ENCODE data around the gene ZMIZ1.

Gene ZMIZ1

DNA sequence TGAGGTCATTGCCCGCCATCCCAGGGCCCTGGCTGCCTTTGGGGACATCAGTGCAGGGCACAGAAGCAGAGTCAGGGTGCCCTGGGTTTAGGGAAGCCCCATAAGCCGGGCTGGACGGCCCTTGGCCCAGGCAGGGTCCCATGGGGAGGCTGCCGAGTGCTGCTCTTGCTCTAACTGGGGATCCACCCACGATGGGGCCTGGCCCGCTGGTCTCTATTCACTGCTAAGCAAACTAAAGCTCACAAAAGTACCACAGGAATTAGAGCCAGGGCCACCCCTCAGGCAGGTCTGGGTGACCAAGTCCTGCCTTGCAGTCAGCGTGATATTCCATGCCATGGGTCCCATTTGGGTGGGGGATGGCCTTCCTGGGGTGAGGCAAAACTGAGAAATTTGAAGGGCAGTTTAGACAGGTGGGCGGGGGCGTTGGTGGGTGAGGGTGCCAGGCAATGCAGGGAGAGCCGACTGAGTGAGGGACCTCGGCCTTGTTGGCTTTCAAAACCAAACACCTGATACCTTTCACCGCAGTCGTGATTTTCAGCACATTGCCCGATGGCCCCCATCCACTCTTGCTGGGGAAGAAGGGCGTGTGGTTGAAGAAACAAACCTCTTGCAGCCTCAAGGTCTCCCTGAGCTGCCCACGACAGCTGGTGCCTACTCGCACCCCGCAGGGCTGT, 185.7 kb downstream of the ZMIZ1 start:
- no peak for DNase-seq

DNA sequence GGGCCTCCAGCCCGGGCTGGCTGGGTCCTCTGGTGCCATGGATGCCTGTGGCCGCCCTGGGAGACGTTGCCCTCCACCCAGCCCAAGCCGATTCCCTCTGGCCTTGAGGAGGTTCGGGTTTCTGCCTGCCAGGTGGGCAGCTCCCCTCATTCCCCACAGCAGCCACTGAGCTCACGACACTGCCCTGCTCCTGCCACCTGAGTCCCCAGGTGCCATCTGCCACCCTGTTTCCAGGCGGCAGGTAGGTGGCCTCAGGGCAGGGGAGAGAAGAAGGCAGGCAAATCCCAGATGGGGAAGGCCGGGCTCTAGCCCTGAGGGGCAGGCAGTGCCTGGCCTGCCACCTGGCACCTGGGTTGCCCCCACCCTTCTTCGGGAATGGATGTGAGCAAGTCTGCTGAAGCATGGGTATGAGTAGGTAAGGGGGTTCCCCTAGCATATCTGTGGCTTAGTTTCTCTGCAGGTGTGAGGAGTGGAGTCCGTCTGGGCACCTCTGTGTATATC, 186.3 kb downstream of the ZMIZ1 start:
- no peak for DNase-seq

DNA sequence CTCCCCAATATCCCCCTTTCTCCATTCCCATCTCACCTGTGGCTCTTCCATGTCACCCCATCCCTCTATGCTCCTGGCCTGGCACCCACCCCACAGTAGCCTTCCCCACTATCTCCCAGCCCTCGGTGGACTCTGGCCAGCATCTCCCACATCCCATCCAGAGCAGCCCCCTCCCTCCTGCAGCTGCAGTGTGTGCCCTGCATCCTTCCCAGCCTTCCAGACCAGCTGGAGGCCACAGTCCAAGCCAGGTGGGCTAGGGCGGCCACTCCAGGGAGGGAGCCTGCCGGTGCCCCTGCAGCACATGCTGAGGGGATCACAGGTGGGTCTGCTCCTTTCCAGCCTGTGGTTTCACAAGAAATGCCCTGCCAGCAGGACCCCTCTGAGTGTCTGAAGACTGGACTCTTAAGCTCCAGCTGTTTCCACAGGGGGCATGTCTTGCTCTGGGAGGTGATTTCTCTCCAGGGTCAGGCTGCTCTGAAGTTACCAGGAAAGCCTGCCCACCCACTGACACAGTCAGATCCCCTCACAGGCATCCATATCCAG, 187.6 kb downstream of the ZMIZ1 start:
- no peak for DNase-seq

DNA sequence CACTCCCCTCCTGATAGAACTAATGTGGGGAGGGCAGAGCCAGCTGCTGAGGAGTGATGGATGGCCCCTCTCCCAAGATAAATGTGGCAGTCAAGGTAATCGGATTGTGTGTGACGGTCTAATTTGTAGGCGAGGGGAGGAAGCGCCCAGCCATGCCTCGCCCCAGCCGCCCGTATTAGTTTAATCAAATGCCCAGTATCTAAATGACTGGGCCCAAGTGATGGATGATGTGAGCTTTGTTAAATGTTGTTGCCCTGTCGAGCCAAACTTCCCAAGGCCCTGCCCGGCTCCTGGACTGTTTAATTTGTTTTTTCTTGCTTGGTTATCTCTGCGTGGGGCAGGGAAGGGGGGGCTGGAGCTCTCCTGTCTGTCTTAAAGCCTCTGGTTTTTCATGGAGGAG, 190.1 kb downstream of the ZMIZ1 start:
- DNase-seq, result no peak

DNA sequence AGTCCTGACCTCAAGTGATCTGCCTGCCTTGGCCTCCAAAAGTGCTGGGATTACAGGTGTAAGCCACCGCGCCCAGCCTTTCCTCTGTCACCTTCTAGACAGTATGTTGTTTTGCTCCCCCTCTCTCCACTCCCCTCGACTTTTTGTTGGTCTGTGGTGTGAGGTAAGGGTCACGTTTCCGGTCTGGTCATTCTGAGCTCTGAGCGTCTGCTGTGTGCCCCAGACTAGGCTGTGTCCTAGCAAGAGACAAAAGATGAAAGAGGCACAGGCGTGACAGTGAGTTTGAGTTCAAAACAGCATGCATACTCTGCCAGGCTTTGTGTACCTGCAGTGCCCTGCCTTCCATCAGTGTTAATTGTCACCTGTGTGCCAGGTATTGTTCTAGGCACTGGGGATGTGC, 191.1 kb downstream of the ZMIZ1 start:
- no peak for DNase-seq

DNA sequence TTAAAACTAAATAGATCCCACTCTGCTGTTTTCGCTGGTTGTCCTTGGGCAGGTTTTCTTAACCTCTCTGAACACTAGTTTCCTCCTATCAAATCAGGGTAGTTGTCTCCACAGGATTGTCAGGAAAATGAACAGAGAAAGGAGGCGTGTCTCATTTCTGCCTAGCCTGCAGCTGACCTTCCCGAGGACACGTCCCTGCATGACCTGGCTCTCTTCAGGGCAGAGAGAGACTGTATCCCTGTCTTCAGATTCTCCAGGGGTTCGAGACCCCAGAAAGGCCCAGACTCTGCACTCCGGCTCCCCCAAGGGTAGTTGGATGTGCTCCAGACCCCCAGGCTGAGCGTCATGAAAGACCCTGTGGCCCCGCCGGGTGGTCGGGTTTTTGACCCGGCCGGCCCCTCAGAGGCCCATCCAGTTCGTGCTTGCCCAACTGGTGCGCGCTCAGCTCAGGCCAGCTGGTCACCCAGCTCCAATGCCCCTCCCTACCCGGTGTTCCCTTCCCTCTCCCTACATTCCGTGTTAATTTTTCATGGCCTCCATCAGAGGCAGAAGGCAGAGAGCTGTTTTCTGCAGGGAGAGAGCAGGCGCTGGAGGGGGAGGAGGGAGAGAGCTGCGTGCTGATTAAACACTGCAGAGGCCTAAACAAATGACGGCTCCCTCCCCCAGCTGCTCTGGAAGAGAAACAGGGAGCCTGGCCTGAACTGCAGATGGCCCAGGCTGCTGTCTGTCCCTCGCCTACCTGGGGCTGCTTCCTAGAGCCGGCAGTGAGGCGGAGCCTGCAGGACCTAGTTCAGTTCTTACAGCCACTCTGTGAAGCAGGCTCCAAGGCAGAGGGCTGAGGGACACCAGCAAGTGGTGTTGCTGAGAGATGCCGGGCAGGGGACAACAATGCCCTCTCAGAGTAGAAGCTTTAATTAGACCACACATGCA, 192.3 kb downstream of the ZMIZ1 start:
- no peak for DNase-seq

DNA sequence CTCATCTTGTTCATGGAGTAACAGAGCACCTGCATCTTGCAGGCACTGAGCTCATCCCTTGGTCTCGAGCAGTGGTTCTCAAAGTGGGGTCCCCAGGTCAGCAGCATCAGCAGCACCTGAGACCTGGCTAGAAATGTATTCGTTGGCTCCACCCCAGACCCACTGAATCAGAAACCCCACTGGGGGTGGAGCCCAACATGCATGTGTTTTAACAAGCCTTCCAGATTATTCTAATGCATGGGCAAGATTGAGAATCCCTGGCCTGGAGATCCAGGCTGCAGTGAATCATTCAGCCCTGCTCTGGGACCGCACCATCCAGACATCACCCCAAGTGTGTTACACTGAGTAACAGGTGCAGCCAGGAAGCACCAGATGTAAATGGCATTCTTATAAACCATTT, 193.4 kb downstream of the ZMIZ1 start:
- DNase-seq, result no peak

DNA sequence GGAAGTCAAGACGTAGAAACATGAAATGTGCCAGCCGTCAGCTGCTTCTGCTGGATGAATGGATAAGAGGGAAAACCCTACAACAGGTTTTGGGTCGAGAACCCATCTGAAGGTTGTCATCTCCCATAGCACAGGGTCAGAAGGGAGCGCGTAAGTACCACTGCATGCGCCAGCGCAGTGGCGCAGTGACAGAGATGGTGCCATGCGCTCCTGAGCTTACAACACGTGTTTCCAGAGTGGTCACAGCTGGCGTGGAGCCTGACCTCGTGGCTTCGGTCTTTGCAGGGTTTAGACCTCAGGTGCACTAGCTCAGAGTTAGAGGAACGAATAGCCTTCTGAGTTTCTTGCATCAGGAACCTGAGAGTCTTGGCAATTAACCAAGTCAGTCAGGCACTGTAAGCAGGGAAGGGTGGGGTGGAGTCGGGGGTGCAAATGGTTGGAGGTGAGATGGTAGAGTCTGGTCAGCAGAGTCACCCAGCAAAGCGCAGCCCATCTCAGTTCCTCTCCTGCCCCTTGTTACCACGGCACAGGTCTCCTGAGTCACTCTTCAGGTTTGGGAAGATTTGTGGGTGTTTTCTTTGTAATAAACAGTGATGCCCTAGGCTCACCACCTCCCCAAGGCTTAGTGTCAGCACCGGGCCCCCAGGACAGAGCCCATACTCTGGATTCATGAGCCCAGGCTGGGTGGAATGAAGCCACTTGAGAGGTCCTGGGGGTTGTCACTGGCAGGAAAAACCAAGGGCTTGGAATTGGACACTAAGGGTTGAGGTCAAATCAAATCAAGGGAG, 194.4 kb downstream of the ZMIZ1 start:
- no peak for DNase-seq

DNA sequence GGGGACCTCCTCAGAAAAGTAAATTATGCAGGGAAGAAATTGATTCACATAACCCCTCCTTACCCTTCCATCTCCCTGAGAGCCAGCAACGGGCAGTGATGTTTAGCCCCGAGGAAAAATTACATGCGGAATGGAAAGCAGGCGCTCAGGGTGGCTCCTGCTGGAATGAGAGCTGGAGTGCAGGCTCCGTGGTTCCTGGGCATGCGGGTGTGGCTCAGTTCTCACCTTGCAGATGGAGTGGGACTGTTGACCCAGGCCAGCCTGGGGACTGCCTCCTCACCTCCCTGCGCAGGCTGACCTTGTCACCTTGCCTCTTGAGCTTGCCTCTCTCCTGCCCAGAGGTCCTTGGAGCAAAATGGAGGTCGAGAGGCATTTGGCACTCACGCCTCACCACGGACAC, 195.2 kb downstream of the ZMIZ1 start:
- no peak for DNase-seq

DNA sequence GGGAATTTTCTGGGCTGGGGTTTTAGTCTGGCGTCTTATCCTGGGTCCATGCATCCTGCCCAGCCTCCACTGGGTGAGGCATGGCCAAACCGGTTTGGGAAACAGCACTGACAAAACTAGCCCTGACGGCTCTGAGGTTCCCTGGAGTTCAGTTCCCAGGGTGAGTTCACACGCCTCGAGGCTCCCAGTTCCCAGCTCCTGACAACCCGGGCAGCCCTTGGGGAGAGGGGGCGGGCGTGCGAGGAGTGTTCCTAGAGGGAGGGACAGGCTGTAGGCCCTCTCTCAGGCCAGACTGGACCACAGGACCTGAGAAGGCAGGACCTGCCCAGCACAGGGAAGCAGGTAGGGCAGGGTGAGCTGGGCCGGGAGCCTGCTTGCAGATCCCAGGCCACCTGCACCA, 196.2 kb downstream of the ZMIZ1 start:
- DNase-seq, result no peak

DNA sequence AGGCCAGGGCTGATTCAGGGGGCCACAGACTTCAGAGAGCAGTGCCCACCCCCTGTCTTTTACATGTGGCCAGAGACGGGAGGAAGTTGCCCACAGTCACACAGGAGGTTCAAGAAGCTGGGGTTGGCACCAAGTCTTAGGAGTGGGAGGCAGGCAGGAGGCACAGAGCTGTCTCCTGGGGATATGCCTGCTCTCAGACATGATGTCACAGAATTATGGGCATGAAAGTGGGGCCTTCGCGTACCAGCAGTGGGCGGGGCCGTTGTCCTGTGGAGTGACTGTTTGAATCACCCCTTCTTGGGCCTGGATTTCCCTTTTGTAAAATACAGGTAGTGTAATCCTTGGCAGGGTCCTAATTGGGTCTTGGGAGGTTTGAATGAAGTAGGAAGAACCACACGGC, 197.3 kb downstream of the ZMIZ1 start:
- DNase-seq, result no peak

DNA sequence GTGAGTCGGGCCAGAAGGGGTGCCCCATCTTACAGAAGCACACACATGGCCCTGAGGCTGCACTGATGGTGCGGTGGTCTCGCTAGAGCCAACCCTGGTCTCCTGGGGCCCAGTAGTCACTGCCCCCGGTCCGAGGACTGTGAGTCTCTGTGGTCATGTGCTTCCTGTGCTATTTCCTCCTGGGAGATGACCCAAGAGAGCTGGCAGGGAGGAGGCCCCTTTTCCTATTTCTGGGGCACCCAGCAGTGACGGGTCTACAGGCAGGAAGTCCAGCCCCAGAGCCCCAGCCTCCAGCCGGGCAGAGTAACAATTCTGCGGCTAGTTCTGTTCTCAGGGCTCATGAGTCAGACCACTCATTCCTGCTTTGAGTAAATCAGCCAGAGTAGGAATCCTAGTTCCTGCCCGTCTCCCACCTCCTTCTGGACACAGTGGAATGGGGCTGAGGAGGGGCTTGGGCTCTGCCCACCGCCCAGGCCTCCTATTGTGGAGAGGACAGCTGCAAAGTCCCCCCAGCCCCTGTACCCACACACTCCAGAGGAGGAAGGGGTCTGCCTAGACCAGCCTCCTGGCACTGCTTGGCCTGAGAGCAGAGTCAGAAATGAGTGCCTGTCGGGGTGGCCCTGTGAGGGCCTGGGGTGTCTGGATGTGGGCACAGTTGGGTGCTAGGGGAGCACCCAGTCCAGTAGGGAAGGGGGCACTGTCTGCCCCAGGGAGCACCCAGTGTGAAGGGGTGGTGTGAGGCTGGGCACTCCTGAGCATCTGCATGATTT, 198.0 kb downstream of the ZMIZ1 start:
- DNase-seq, result peak; percentile 37

DNA sequence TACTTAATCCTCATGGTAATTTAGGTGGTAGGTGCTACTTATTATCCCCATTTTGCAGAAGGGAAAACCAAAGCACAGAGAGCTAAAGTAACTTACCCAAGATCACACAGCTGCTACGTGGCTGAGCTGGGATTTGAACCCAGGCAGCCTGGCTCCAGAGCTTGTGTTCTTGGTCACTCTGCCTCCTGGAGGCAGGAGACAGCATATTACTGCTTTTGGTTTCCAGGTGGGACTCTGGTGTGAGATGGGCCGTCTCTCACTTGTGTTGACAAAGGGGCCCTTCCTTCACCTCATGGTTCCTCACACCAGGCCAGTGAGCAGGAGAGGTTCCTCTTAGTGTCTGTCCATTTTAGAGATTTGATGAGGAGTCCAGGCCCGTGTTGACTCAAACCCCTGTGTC, 198.7 kb downstream of the ZMIZ1 start:
- no peak for DNase-seq

DNA sequence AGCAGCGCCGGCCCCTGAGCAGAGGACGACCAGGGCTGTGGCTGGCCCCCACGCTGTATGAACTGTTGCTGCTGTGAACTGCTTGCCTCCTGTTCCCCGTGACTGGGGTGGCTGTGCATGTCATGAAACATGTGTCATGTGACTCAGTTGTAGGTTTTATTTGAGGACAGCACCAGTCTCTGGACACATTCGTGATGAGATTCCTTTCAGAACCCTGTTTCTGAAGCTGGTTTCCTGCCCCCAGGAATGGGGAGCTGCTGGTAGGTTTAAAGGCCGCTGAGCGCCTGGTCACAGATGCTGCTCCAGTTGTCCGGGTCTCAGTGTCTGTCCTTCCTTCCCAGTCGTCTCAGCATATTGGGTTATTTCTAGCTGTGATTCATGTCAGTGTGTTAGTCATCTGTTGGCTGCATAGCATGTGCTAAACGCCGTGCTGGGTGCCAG, 199.4 kb downstream of the ZMIZ1 start:
- DNase-seq, result no peak

DNA sequence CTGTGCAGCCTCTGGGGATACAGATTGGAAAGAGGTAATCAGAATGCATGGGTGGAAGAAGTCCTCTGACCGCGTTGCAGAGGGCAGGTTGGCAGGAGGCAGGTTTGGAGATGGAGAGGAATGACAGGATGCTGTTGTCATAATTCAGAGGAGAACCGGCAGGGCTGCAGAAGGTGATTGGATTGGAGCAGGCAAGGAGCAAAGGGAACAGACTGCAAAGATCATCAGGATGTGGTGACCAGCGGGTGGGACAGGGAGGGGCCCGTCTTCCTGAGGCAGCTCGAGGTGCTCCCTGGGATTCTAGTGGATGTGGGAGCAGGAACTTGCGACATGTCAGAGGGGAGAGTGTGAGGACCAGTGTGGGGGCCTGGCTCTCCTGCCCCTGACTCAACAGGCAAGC, 200.0 kb downstream of the ZMIZ1 start:
- DNase-seq, result no peak

DNA sequence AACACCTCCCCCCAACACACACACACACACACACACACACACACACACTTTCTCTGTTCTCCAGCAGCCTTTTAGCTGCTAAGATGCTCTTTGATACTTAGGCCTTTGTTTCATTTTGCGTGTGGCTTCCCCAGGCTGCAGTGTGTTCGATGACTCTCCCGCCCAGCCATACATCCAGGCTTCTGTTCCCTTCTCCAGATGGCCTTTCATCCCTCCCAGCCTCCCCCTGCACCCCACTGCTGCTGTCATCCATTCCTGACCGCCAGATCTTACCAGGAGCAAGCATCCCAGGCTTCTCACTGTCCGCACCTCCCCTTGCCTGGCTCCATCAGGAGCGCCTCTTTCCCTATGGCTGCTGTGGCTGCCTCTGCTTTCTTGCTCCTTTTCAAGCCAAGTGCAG, 200.7 kb downstream of the ZMIZ1 start:
- DNase-seq, result no peak

DNA sequence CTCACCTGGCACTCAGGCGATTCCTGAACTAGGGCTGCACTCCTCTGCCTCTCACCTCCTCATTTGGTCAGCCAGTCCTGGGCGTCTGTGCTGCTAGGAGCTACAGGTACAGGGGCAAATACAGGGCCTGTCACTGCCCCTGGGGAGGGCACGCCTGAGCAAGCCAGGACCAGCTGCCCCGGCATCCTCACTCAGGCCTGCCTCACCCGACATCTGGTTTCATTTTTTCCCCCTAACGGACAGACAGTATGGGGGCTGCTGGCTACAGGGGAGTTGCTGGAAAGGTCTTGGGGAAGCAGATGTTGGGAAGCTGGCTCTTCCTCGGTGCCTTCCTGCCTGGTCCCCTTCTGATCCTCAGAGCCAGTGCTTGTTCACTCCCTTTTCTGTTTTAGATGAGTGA, 201.2 kb downstream of the ZMIZ1 start:
- no peak for DNase-seq

DNA sequence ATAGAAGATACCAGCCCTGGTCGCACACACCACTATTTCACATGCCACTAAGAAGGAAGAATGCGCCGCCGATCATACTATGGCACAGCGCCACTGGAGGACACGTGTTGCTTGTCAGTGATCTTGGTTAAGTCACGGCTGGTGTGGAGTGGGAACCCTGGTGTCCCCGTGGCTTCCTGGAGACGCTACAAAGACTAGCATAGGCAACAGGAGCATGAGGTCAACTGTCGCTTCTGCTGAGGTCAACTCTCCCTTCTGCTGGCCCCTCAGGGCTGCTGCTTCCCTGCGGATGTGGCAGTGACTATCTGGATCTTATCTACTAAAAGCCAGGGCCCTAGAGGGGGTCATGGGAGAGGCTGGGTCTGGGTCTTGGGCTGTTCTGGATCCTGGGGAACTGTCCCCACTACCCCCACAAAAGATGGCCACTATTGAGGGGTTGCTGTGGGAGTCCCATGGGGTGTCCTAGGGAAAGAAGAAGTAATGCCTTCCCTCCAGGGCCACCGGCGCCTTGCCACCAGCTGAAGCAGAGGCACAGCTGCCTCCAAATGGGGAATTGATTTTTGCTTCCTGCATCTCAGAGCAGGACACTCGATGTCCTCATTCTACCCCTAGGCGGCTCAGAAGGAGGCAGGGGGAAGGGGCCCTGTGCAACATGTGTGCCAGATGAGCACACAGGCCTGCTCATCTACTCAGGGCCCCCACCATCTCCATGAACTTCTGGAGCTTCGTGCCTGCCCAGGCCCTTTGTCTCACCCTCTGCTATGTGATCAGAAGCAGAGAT, 201.9 kb downstream of the ZMIZ1 start:
- DNase-seq, result no peak

DNA sequence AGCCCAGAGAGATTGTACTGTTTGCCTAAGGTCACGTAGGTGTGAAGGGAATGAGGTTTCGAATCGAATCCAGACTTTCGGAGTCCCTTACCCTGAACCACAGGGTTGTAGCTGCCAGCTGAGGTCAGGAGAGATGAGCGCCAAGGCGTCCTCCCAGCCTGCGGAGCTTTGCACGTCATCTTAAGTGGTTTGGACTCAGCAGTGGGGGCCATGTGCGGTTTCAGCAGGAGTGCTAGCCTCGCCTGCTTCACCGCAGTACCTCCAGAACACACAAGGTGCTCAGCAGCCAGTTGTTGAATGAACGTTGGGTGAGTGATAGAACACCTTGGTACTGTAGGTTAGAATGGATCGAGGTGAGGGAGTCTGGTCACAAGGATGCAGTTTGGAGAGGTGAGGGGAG, 203.6 kb downstream of the ZMIZ1 start:
- DNase-seq, result no peak

DNA sequence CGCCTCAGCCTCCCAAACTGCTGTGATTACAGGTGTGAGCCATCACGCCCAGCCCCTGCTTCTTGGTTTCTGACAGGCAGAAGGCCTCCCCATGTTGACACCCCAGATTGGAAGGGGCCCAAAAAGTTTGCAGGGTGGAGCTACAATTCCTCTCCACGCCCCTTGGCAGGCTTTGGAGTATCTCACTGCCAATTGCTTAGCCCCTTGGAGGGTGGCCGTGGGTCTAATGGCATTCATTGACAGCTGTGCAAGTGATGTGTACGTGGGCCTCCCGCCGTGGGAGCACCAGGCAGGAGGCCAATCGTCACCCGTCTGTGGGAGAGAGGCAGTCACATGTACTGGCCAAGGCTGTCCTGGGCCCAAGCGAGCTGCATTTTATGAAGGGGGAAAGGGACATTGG, 204.8 kb downstream of the ZMIZ1 start:
- no peak for DNase-seq

All from CD4-positive, alpha-beta T cell treated with Interleukin-21 for 1 hour (primary cell).